ENCODE results near the gene LAYN. TPM values are rescaled to one million over a fixed set of nuclear protein-coding genes. Genes with fewer than 3 reads are reported as not detected.

LAYN gene
- total RNA-seq, result 10.6 to 12.9 TPM (median 11.5 TPM) in 3 replicates
- long read RNA-seq, transcript LAYN-201 (7 exons, 2,066 nt), result major isoform, 22 of 39 reads
- long read RNA-seq, partial matches to known transcripts, result 9 of 39 reads
- long read RNA-seq, other reads (novel, unspliced or antisense), result 3 of 39 reads

- DNase-seq (ENCODE audit: low spot score), result no peak
- TF ChIP-seq CTCF (IDR thresholded peaks at IDR 0.05), result peak; percentile 25
- H3K4me3 Mint-ChIP-seq (ENCODE audit: unreplicated experiment), result peak within 1 kb of the TSS; percentile 72
- H3K27ac Mint-ChIP-seq (ENCODE audit: unreplicated experiment), result peak within 1 kb of the TSS; percentile 82
- H3K9me3 Mint-ChIP-seq (ENCODE audit: low read depth), result peaks cover 4% of the 10 kb centered on the region
- H3K27me3 Mint-ChIP-seq (ENCODE audit: low read depth), result peaks cover 3% of the 10 kb centered on the region
- peaks cover 14% of the 10 kb centered on the region for H3K4me1 Mint-ChIP-seq (ENCODE audit: low read depth)
- peaks cover 3% of the 10 kb centered on the region for H3K36me3 Mint-ChIP-seq (ENCODE audit: low read depth)
Measured at GRCh38 chr11:111540114-111540936, at the start of gene LAYN. TSS of gene LAYN (plus strand) at chr11:111540720. CDS start at chr11:111540844, 124 bp downstream.

GRCh38 chr11:111494040-111494439 is 46.5 kb upstream of the LAYN start:
- Mint-ChIP-seq H3K27ac (ENCODE audit: unreplicated experiment) (no peak overlapping the region), H3K9me3 (ENCODE audit: low read depth) (peaks cover 5% of the 10 kb centered on the region), H3K4me3 (ENCODE audit: unreplicated experiment) (no peak overlapping the region), H3K36me3 (ENCODE audit: low read depth) (no peaks in the 10 kb centered on the region), H3K4me1 (ENCODE audit: low read depth) (no peaks in the 10 kb centered on the region), H3K27me3 (ENCODE audit: low read depth) (peaks cover 26% of the 10 kb centered on the region)
- DNase-seq (ENCODE audit: low spot score), result no peak
- TF ChIP-seq CTCF (IDR thresholded peaks at IDR 0.05), result no peak

GRCh38 chr11:111499483-111499882 is 41.0 kb upstream of the LAYN start:
- H3K27me3 Mint-ChIP-seq (ENCODE audit: low read depth), result peaks cover 39% of the 10 kb centered on the region
- no peak for DNase-seq (ENCODE audit: low spot score)
- H3K27ac Mint-ChIP-seq (ENCODE audit: unreplicated experiment), result no peak overlapping the region
- H3K4me1 Mint-ChIP-seq (ENCODE audit: low read depth), result no peaks in the 10 kb centered on the region
- no peaks in the 10 kb centered on the region for H3K9me3 Mint-ChIP-seq (ENCODE audit: low read depth)
- no peak overlapping the region for H3K4me3 Mint-ChIP-seq (ENCODE audit: unreplicated experiment)
- no peak for TF ChIP-seq CTCF (IDR thresholded peaks at IDR 0.05)
- no peaks in the 10 kb centered on the region for H3K36me3 Mint-ChIP-seq (ENCODE audit: low read depth)

- H3K4me1 Mint-ChIP-seq (ENCODE audit: low read depth), result no peaks in the 10 kb centered on the region
- no peak overlapping the region for H3K27ac Mint-ChIP-seq (ENCODE audit: unreplicated experiment)
- peaks cover 49% of the 10 kb centered on the region for H3K27me3 Mint-ChIP-seq (ENCODE audit: low read depth)
- DNase-seq (ENCODE audit: low spot score), result no peak
- no peak for TF ChIP-seq CTCF (IDR thresholded peaks at IDR 0.05)
- H3K9me3 Mint-ChIP-seq (ENCODE audit: low read depth), result peaks cover 4% of the 10 kb centered on the region
- H3K36me3 Mint-ChIP-seq (ENCODE audit: low read depth), result no peaks in the 10 kb centered on the region
- no peak overlapping the region for H3K4me3 Mint-ChIP-seq (ENCODE audit: unreplicated experiment)
Measured at GRCh38 chr11:111500481-111500880, 40.0 kb upstream of the LAYN start.

- Mint-ChIP-seq H3K4me3 (ENCODE audit: unreplicated experiment) (no peak overlapping the region), H3K9me3 (ENCODE audit: low read depth) (peaks cover 7% of the 10 kb centered on the region), H3K27me3 (ENCODE audit: low read depth) (peaks cover 52% of the 10 kb centered on the region), H3K27ac (ENCODE audit: unreplicated experiment) (no peak overlapping the region), H3K36me3 (ENCODE audit: low read depth) (no peaks in the 10 kb centered on the region), H3K4me1 (ENCODE audit: low read depth) (no peaks in the 10 kb centered on the region)
- TF ChIP-seq CTCF (IDR thresholded peaks at IDR 0.05), result no peak
- no peak for DNase-seq (ENCODE audit: low spot score)
Measured at GRCh38 chr11:111502611-111503010, 37.9 kb upstream of the LAYN start.

Measured in chondrocyte (in vitro differentiated cells).